Liver (tissue), 10 donors: Measurements from ENCODE around the gene AS3MT. TPM values are rescaled to one million over a fixed set of nuclear protein-coding genes. Genes with fewer than 3 reads are reported as not detected.

Experiments used
- DNase-seq: peaks from one replicate; pipeline ENCODE4 v3.0.0-alpha.2; 2017; ENCODE audit warnings: low spot score
- H3K27ac ChIP-seq, 2 donors: one replicate each; pipeline ENCODE4 v1.7.0; 2013; ENCODE audit warnings: inconsistent platforms in 2 of 2, low read length in 2 of 2, control low read depth in 1 of 2, low read depth in 1 of 2, mild to moderate bottlenecking in 1 of 2
- H3K27me3 ChIP-seq, 4 donors: one replicate each; pipeline versions ENCODE4 v1.6.1 to v1.7.0; 2013; ENCODE audit warnings: low read length in 3 of 4, inconsistent platforms in 1 of 4, mild to moderate bottlenecking in 1 of 4, moderate library complexity in 1 of 4; ENCODE audit not compliant: control insufficient read depth in 4 of 4, insufficient read depth in 4 of 4
- H3K36me3 ChIP-seq, 4 donors: one replicate each; pipeline versions ENCODE4 v1.6.1 to v1.7.0; 2013; ENCODE audit warnings: low read length in 3 of 4, mild to moderate bottlenecking in 3 of 4, low read depth in 1 of 4, moderate library complexity in 1 of 4; ENCODE audit not compliant: control insufficient read depth in 4 of 4, insufficient read depth in 3 of 4
- H3K4me1 ChIP-seq, 4 donors: one replicate each; pipeline versions ENCODE4 v1.6.1 to v1.7.0; 2013; ENCODE audit warnings: low read length in 3 of 4, mild to moderate bottlenecking in 3 of 4, moderate library complexity in 1 of 4; ENCODE audit not compliant: control insufficient read depth in 4 of 4, insufficient read depth in 4 of 4
- H3K4me3 ChIP-seq, 3 donors: one replicate each; pipeline versions ENCODE4 v1.6.1 to v1.7.0; 2013; ENCODE audit warnings: low read length in 3 of 3, control low read depth in 1 of 3, low read depth in 1 of 3, mild to moderate bottlenecking in 1 of 3
- H3K9ac ChIP-seq, 2 donors: one replicate each; pipeline ENCODE4 v1.7.0; 2013; ENCODE audit warnings: low read length in 2 of 2, mild to moderate bottlenecking in 2 of 2, moderate library complexity in 2 of 2, control low read depth in 1 of 2, low read depth in 1 of 2
- H3K9me3 ChIP-seq, 4 donors: one replicate each; pipeline versions ENCODE4 v1.6.1 to v1.7.0; 2013; ENCODE audit warnings: low read length in 3 of 4; ENCODE audit not compliant: control insufficient read depth in 4 of 4
- EGR1 ChIP-seq, 2 donors: IDR thresholded peaks; 2 replicates each; pipeline ENCODE4 v1.6.1; 2016 to 2018; ENCODE audit warnings: antibody characterized with exemption in 2 of 2, low read depth in 2 of 2
- GABPA ChIP-seq, 2 donors: IDR thresholded peaks in 1 of 2; conservative IDR thresholded peaks in 1 of 2; 2 replicates each; pipeline ENCODE4 v1.6.1; 2016; ENCODE audit warnings: antibody characterized with exemption in 2 of 2, mild to moderate bottlenecking in 1 of 2, moderate library complexity in 1 of 2
- HNF4A ChIP-seq, 2 donors: conservative IDR thresholded peaks; 2 replicates each; pipeline ENCODE4 v1.6.1; 2016; ENCODE audit warnings: antibody characterized with exemption in 2 of 2, mild to moderate bottlenecking in 2 of 2
- HNF4G ChIP-seq: IDR thresholded peaks from 2 replicates; pipeline ENCODE4 v1.6.1; 2016; ENCODE audit warnings: antibody characterized with exemption
- WGBS: extraction: QIAGEN DNeasy Blood & Tissue Kit; methylation state at CpG from one replicate; pipeline ENCODE4 v1.1.7; 2013; 5-methylcytosine and 5-hydroxymethylcytosine counted together
- polyA plus RNA-seq, 2 donors: library from polyadenylated mRNA; stranded (reverse) in 1 of 2; unstranded in 1 of 2; fragments of 200-250 nt in 1 of 2; fragments of >200 nt in 1 of 2; fragmentation: Nextera tagmentation in 1 of 2; extraction: Ambion mirVana in 1 of 2; gene quantifications; one replicate each; pipeline versions ENCODE4 v1.2.1 to v1.2.3, GENCODE V29; 2013 to 2015
- small RNA-seq: library from RNA; depleted of rRNA; stranded (forward); fragments of <200 nt; gene quantifications from one replicate; pipeline ENCODE3, GENCODE V24; 2014
- total RNA-seq, 2 donors: library from RNA; depleted of rRNA; stranded (reverse); fragments of >200 nt; gene quantifications; one replicate each; pipeline ENCODE4 v1.2.3, GENCODE V29; 2014
- TF ChIP-seq, protein P1 (sequence below): IDR thresholded peaks from 2 replicates; pipeline ENCODE4 v1.6.1; 2016; ENCODE audit warnings: antibody characterized with exemption, mild to moderate bottlenecking
- TF ChIP-seq, protein P2 (sequence below): IDR thresholded peaks from 2 replicates; pipeline ENCODE4 v1.6.1; 2016; ENCODE audit warnings: antibody characterized with exemption
- TF ChIP-seq, protein P3 (sequence below): fragments of 150-350 bp; IDR thresholded peaks from 2 replicates; pipeline ENCODE4 v1.5.1; 2017; ENCODE audit warnings: improper control_type of control experiment, low read depth, low read length; ENCODE audit not compliant: missing input control
- donor health status: healthy.
- donor health status: healthy.
- donor health status: healthy.
- donor health status: healthy.
- donor health status: healthy.

Gene AS3MT
- total and polyA plus RNA-seq, 4 donors = 13.4 to 38.1 (median 16.2) TPM

DNA sequence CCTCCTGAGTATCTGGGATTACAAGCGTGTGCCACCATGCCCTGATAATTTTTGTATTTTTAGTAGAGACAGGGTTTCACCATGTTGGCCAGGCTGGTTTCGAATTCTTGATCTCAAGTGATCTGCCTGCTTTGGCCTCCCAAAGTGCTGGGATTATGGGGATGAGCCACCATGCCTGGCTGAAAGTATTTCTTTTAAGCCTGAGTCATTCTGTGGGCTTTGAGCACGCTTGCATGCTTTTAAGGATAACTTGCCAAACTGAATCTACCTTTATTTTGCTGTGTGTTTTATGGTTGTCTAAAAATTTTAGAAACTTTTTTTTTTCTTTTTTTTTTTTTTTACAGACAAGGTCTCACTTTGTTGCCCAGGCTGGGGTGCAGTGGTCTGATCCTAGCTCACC is 82.0 kb downstream of the AS3MT start:
- TF ChIP-seq, protein P1, sequence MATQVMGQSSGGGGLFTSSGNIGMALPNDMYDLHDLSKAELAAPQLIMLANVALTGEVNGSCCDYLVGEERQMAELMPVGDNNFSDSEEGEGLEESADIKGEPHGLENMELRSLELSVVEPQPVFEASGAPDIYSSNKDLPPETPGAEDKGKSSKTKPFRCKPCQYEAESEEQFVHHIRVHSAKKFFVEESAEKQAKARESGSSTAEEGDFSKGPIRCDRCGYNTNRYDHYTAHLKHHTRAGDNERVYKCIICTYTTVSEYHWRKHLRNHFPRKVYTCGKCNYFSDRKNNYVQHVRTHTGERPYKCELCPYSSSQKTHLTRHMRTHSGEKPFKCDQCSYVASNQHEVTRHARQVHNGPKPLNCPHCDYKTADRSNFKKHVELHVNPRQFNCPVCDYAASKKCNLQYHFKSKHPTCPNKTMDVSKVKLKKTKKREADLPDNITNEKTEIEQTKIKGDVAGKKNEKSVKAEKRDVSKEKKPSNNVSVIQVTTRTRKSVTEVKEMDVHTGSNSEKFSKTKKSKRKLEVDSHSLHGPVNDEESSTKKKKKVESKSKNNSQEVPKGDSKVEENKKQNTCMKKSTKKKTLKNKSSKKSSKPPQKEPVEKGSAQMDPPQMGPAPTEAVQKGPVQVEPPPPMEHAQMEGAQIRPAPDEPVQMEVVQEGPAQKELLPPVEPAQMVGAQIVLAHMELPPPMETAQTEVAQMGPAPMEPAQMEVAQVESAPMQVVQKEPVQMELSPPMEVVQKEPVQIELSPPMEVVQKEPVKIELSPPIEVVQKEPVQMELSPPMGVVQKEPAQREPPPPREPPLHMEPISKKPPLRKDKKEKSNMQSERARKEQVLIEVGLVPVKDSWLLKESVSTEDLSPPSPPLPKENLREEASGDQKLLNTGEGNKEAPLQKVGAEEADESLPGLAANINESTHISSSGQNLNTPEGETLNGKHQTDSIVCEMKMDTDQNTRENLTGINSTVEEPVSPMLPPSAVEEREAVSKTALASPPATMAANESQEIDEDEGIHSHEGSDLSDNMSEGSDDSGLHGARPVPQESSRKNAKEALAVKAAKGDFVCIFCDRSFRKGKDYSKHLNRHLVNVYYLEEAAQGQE = no peak
- TF ChIP-seq, protein P2, sequence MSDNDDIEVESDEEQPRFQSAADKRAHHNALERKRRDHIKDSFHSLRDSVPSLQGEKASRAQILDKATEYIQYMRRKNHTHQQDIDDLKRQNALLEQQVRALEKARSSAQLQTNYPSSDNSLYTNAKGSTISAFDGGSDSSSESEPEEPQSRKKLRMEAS = no peak
- TF ChIP-seq HNF4G (no peak), EGR1 (IDR thresholded peaks at IDR 0.05; ENCODE audit: low read depth in 2 of 2) (no peak), GABPA (IDR thresholded peaks at IDR 0.05 in 1 of 2, conservative IDR thresholded peaks at IDR 0.05 in 1 of 2) (no peak), HNF4A (conservative IDR thresholded peaks at IDR 0.05) (no peak)
- TF ChIP-seq, protein P3, sequence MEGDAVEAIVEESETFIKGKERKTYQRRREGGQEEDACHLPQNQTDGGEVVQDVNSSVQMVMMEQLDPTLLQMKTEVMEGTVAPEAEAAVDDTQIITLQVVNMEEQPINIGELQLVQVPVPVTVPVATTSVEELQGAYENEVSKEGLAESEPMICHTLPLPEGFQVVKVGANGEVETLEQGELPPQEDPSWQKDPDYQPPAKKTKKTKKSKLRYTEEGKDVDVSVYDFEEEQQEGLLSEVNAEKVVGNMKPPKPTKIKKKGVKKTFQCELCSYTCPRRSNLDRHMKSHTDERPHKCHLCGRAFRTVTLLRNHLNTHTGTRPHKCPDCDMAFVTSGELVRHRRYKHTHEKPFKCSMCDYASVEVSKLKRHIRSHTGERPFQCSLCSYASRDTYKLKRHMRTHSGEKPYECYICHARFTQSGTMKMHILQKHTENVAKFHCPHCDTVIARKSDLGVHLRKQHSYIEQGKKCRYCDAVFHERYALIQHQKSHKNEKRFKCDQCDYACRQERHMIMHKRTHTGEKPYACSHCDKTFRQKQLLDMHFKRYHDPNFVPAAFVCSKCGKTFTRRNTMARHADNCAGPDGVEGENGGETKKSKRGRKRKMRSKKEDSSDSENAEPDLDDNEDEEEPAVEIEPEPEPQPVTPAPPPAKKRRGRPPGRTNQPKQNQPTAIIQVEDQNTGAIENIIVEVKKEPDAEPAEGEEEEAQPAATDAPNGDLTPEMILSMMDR = no peak
- no peaks in the 10 kb centered on the region for H3K27me3 ChIP-seq
- 96% methylated on average over 3 of the region's 3 CpGs for WGBS

More for the DNA sequence above, 82.0 kb downstream of the AS3MT start:
- H3K9ac ChIP-seq = no peak overlapping the region
- H3K4me3 ChIP-seq = no peak overlapping the region
- no peaks in the 10 kb centered on the region for H3K36me3 ChIP-seq
- no peak for DNase-seq
- no peaks in the 10 kb centered on the region for H3K9me3 ChIP-seq
- no peaks in the 10 kb centered on the region for H3K4me1 ChIP-seq
- H3K27ac ChIP-seq = no peak overlapping the region

Small RNAs within 50 kb of the gene (small RNA-seq; reads per million reads assigned to genes)
- gene AS3MT (not detected), gene RF00026 (not detected)

Other genes with a start within 250 kb of the AS3MT start
- 10 to 100 TPM; 21.8 to 39.5 TPM for gene TRIM8, start 225.0 kb upstream of the AS3MT start, total RNA-seq
- 10 to 100 TPM; 15.8 to 45.3 TPM for gene TRIM8, start 225.0 kb upstream of the AS3MT start, polyA plus RNA-seq
- 1 to 10 TPM; 1.0 to 2.2 TPM for gene ARL3, start 155.1 kb upstream of the AS3MT start, total RNA-seq
- gene ARL3, start 155.1 kb upstream of the AS3MT start, polyA plus RNA-seq = 1 to 10 TPM; 2.4 to 2.5 TPM
- 10 to 100 TPM; 18.1 to 22.6 TPM for gene SFXN2, start 154.8 kb upstream of the AS3MT start, total RNA-seq
- 10 to 100 TPM in 1 of 2 donors, 1 to 10 TPM in 1; 6.0 to 17.4 TPM for gene SFXN2, start 154.8 kb upstream of the AS3MT start, polyA plus RNA-seq
- 10 to 100 TPM; 25.3 to 43.6 TPM for gene WBP1L, start 125.5 kb upstream of the AS3MT start, total RNA-seq
- gene WBP1L, start 125.5 kb upstream of the AS3MT start, polyA plus RNA-seq = 10 to 100 TPM; 12.3 to 29.9 TPM
- gene CYP17A1, start 32.1 kb upstream of the AS3MT start, total RNA-seq = 1 to 10 TPM in 1 of 2 donors, not detected in 1; 1.0 TPM
- gene CYP17A1, start 32.1 kb upstream of the AS3MT start, polyA plus RNA-seq = 10 to 100 TPM in 1 of 2 donors, under 1 TPM in 1; 0.16 to 13.1 TPM
- gene BORCS7, start 15.2 kb upstream of the AS3MT start, total RNA-seq = 10 to 100 TPM; 30.0 to 30.6 TPM
- 10 to 100 TPM; 30.5 to 55.0 TPM for gene BORCS7, start 15.2 kb upstream of the AS3MT start, polyA plus RNA-seq
- 10 to 100 TPM; 10.2 to 10.8 TPM for gene CNNM2, start 48.8 kb downstream of the AS3MT start, total RNA-seq
- 1 to 10 TPM; 2.0 to 3.7 TPM for gene CNNM2, start 48.8 kb downstream of the AS3MT start, polyA plus RNA-seq